Neural cell (in vitro differentiated cells): ENCODE results near the gene CADM1.

ENCODE experiments used
- RAD21 ChIP-seq: fragments of 450-650 bp; conservative IDR thresholded peaks from 2 replicates; pipeline ENCODE4 v1.6.1; 2014; ENCODE audit warnings: antibody characterized with exemption, mild to moderate bottlenecking, moderate library complexity
- TAF1 ChIP-seq: IDR thresholded peaks from 2 replicates; pipeline ENCODE4 v1.6.1; 2012; ENCODE audit warnings: low read depth
- TF ChIP-seq, protein P1 (sequence below): fragments of 450-650 bp; IDR thresholded peaks from 2 replicates; pipeline ENCODE4 v1.5.1; 2014; ENCODE audit warnings: antibody characterized with exemption, mild to moderate bottlenecking, moderate library complexity; ENCODE audit not compliant: poor library complexity, severe bottlenecking
- TF ChIP-seq, protein P2 (sequence below): IDR thresholded peaks from 2 replicates; pipeline ENCODE4 v1.6.1; 2012; ENCODE audit warnings: borderline replicate concordance

DNA sequence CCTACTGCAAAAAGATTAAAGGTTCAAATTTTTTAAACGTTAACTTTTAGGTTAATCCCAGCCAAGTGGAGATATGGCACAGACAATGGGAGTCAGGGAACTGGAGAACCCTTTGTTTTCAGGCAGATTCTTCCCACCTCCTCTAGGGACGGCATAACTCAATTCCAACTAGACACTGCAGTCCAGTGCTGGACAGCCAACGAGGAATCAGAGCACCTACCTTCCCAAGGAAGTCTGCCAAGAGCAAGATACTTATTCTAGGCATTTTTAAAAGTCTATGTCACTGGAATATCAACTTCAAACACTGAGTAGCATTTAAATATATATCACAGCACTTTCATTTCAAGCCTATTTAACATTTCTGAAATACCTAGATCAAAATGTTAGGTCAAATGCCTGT, 7.3 kb downstream of the CADM1 start:
- no peak for TF ChIP-seq TAF1
- TF ChIP-seq, protein P1, sequence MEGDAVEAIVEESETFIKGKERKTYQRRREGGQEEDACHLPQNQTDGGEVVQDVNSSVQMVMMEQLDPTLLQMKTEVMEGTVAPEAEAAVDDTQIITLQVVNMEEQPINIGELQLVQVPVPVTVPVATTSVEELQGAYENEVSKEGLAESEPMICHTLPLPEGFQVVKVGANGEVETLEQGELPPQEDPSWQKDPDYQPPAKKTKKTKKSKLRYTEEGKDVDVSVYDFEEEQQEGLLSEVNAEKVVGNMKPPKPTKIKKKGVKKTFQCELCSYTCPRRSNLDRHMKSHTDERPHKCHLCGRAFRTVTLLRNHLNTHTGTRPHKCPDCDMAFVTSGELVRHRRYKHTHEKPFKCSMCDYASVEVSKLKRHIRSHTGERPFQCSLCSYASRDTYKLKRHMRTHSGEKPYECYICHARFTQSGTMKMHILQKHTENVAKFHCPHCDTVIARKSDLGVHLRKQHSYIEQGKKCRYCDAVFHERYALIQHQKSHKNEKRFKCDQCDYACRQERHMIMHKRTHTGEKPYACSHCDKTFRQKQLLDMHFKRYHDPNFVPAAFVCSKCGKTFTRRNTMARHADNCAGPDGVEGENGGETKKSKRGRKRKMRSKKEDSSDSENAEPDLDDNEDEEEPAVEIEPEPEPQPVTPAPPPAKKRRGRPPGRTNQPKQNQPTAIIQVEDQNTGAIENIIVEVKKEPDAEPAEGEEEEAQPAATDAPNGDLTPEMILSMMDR, result no peak
- TF ChIP-seq, protein P2, sequence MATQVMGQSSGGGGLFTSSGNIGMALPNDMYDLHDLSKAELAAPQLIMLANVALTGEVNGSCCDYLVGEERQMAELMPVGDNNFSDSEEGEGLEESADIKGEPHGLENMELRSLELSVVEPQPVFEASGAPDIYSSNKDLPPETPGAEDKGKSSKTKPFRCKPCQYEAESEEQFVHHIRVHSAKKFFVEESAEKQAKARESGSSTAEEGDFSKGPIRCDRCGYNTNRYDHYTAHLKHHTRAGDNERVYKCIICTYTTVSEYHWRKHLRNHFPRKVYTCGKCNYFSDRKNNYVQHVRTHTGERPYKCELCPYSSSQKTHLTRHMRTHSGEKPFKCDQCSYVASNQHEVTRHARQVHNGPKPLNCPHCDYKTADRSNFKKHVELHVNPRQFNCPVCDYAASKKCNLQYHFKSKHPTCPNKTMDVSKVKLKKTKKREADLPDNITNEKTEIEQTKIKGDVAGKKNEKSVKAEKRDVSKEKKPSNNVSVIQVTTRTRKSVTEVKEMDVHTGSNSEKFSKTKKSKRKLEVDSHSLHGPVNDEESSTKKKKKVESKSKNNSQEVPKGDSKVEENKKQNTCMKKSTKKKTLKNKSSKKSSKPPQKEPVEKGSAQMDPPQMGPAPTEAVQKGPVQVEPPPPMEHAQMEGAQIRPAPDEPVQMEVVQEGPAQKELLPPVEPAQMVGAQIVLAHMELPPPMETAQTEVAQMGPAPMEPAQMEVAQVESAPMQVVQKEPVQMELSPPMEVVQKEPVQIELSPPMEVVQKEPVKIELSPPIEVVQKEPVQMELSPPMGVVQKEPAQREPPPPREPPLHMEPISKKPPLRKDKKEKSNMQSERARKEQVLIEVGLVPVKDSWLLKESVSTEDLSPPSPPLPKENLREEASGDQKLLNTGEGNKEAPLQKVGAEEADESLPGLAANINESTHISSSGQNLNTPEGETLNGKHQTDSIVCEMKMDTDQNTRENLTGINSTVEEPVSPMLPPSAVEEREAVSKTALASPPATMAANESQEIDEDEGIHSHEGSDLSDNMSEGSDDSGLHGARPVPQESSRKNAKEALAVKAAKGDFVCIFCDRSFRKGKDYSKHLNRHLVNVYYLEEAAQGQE, result no peak
- TF ChIP-seq RAD21, result no peak
